Testis (tissue), 3 donors: Measurements from ENCODE around the gene F11. TPM values are rescaled to one million over a fixed set of nuclear protein-coding genes. Genes with fewer than 3 reads are reported as not detected.

Experiments used
- DNase-seq: peaks from one replicate; pipeline ENCODE4 v3.0.0-alpha.2; 2019
- H3K27ac ChIP-seq, 2 donors: fragments of 200-600 bp; sonication (generic); one replicate each; pipeline ENCODE4 v1.5.1; 2019
- H3K27me3 ChIP-seq: fragments of 200-600 bp; sonication (generic); one replicate; pipeline ENCODE4 v1.5.1; 2019
- H3K36me3 ChIP-seq: fragments of 200-600 bp; sonication (generic); one replicate; pipeline ENCODE4 v1.5.1; 2017; ENCODE audit warnings: low read depth; ENCODE audit errors: missing control alignments
- H3K4me1 ChIP-seq: fragments of 200-600 bp; sonication (generic); one replicate; pipeline ENCODE4 v1.5.1; 2019
- H3K4me3 ChIP-seq, 2 donors: fragments of 200-600 bp; sonication (generic); one replicate each; pipeline ENCODE4 v1.5.1; 2017 to 2019
- H3K9me3 ChIP-seq: fragments of 200-600 bp; sonication (generic); one replicate; pipeline ENCODE4 v1.5.1; 2017
- CTCF ChIP-seq, 3 experiments: fragments of 450-650 bp in 2 of 3; fragments of 200-600 bp in 1 of 3; sonication (generic) in 1 of 3; IDR thresholded peaks; one replicate each; pipeline ENCODE4 v1.5.1; 2016 to 2019; ENCODE audit warnings: antibody characterized with exemption in 3 of 3, mild to moderate bottlenecking in 2 of 3, moderate library complexity in 1 of 3
- POLR2A ChIP-seq: fragments of 450-650 bp; IDR thresholded peaks from one replicate; pipeline ENCODE4 v1.6.1; 2017; ENCODE audit warnings: antibody characterized with exemption, mild to moderate bottlenecking, moderate library complexity
- WGBS, 2 donors: methylation state at CpG; one replicate each; pipeline ENCODE4 v1.1.5; 2018; 5-methylcytosine and 5-hydroxymethylcytosine counted together
- intact Hi-C: fragments of 100-400 bp; cut with DNase I; formaldehyde crosslinking; loops from one replicate; pipeline ENCODE4 v1.15.1; 2023; ENCODE audit warnings: low total_unique reads
- polyA plus RNA-seq: library from polyadenylated mRNA; stranded (reverse); fragments of 350-450 nt; fragmentation: Illumina TruSeq; extraction: RNeasy Lipid Tissue Mini Kit (QIAGEN cat#74804); gene quantifications from one replicate; pipeline ENCODE4 v1.2.3, GENCODE V29; 2014; ENCODE audit warnings: low read depth, low replicate concordance; ENCODE audit not compliant: insufficient read depth
- total RNA-seq, 2 donors: library from RNA; depleted of rRNA; stranded (reverse); fragments of >200 nt; gene quantifications; one replicate each; pipeline ENCODE4 v1.2.3, GENCODE V29; 2016

The F11 gene
- total and polyA plus RNA-seq, 3 donors from 2014 or later, result 0.19 TPM; not detected in 2

GRCh38 chr4:186286581-186286980 lies 20.6 kb downstream of the F11 start:
- intact Hi-C loops, result no loop called here
- Histone ChIP-seq H3K9me3 (no peaks in the 10 kb centered on the region), H3K4me3 (no peak overlapping the region), H3K27ac (no peak overlapping the region), H3K27me3 (no peaks in the 10 kb centered on the region), H3K4me1 (no peaks in the 10 kb centered on the region), H3K36me3 (no peaks in the 10 kb centered on the region)
- no peak for DNase-seq
- 93 to 96% methylated on average over 3 of the region's 3 CpGs for WGBS, 2 donors
- no peak for TF ChIP-seq CTCF (IDR thresholded peaks at IDR 0.05)
- no peak for TF ChIP-seq POLR2A

- Histone ChIP-seq H3K4me3 (no peak overlapping the region), H3K27ac (no peak overlapping the region), H3K9me3 (no peaks in the 10 kb centered on the region), H3K36me3 (no peaks in the 10 kb centered on the region), H3K4me1 (no peaks in the 10 kb centered on the region), H3K27me3 (no peaks in the 10 kb centered on the region)
- TF ChIP-seq CTCF (IDR thresholded peaks at IDR 0.05) (no peak), POLR2A (no peak)
- DNase-seq, result no peak
- WGBS, 2 donors, result 88% methylated on average over 9 to 10 of the region's 10 CpGs
- intact Hi-C loops, result no loop called here
These were observed 25.4 kb downstream of the F11 start for GRCh38 chr4:186291256-186291890.

GRCh38 chr4:186294160-186294559 lies 28.2 kb downstream of the F11 start:
- DNase-seq, result no peak
- Histone ChIP-seq H3K36me3 (no peaks in the 10 kb centered on the region), H3K4me1 (no peaks in the 10 kb centered on the region), H3K4me3 (no peak overlapping the region), H3K9me3 (no peaks in the 10 kb centered on the region), H3K27me3 (peaks cover 5% of the 10 kb centered on the region), H3K27ac (no peak overlapping the region)
- TF ChIP-seq CTCF (IDR thresholded peaks at IDR 0.05), result no peak
- WGBS, 2 donors, result 79 to 89% methylated on average over 9 of the region's 9 CpGs
- intact Hi-C loops, result no loop called here

- no peak overlapping the region for H3K4me3 ChIP-seq
- no peak for DNase-seq
- WGBS, 2 donors, result 52 to 62% methylated on average over 4 of the region's 4 CpGs
These were observed 30.5 kb downstream of the F11 start for GRCh38 chr4:186296481-186296880.

More at GRCh38 chr4:186296481-186296880, 30.5 kb downstream of the F11 start:
- no peaks in the 10 kb centered on the region for H3K9me3 ChIP-seq
- no peak overlapping the region for H3K27ac ChIP-seq
- H3K27me3 ChIP-seq, result peaks cover 5% of the 10 kb centered on the region
- H3K36me3 ChIP-seq, result no peaks in the 10 kb centered on the region
- TF ChIP-seq CTCF (IDR thresholded peaks at IDR 0.05) (no peak), POLR2A (no peak)
- H3K4me1 ChIP-seq, result no peaks in the 10 kb centered on the region
- intact Hi-C loops, result no loop called here
